ENCODE results near the gene ELMOD1. TPM values are rescaled to one million over a fixed set of nuclear protein-coding genes. Genes with fewer than 3 reads are reported as not detected.

Gene ELMOD1
- total RNA-seq, 2 donors from 2014 or later, result not detected

DNA sequence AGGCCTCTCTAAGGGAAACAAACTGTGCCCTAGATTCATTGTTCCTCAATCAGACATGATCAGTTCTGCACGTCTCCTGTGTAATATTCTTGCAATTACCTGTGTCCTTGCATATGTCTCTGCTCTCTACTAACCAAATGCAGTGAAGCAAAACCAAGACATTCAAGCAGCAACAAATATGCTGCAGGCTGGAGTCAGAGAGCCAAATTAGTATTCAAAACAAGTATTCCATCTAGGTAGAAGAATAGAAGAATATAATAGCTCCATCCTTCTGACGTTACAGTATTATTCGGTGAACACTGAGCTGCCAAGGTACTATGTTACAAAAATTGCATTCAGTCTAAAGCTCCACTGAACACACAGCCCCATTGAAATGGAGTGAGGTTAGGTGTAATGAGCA, 69.1 kb downstream of the ELMOD1 start:
- no peak for ATAC-seq
- intact Hi-C loops (cut with DNase I), result no loop called here

DNA sequence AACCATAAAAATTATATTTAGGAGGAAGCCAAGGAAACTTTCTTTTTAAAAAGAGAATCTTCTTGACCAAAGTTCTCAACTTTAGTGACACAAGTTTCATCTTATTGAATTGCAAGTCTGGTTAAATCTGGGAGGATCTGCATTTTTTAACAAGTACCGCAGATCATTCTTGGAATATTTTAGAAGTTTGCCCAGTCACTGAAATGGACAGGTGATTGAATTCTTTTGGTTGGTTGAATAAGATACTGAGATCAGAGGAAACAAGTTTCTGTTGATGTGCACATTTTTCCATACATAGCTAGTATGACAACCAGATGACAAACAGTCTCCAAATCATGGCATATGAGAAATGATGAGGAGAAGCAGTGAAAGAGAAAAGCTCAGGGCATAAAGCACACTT, 70.7 kb downstream of the ELMOD1 start:
- Histone ChIP-seq H3K27me3 (no peaks in the 10 kb centered on the region), H3K4me3 (no peak overlapping the region), H3K9me3 (no peaks in the 10 kb centered on the region), H3K36me3 (replicated peaks in 1 of 2; ENCODE audit: insufficient read depth in 1 of 2, low read depth in 2 of 2) (no peaks in the 10 kb centered on the region), H3K27ac (no peak overlapping the region), H3K4me1 (no peaks in the 10 kb centered on the region)
- intact Hi-C loops (cut with DNase I), result no loop called here
- ATAC-seq (no peak), DNase-seq (no peak)
- no peak for TF ChIP-seq CTCF (IDR thresholded peaks at IDR 0.05)
- no peak for TF ChIP-seq POLR2A (IDR thresholded peaks at IDR 0.05)
- WGBS, 2 donors, result 64 to 67% methylated on average over 1 of the region's 1 CpG

More for the DNA sequence above, 69.1 kb downstream of the ELMOD1 start:
- no peak for DNase-seq
- no peaks in the 10 kb centered on the region for H3K27me3 ChIP-seq
- H3K4me3 ChIP-seq, result no peak overlapping the region
- no peaks in the 10 kb centered on the region for H3K4me1 ChIP-seq
- TF ChIP-seq CTCF (IDR thresholded peaks at IDR 0.05) (no peak), POLR2A (IDR thresholded peaks at IDR 0.05) (no peak)
- no peaks in the 10 kb centered on the region for H3K9me3 ChIP-seq
- H3K36me3 ChIP-seq (replicated peaks in 1 of 2; ENCODE audit: insufficient read depth in 1 of 2, low read depth in 2 of 2), result no peaks in the 10 kb centered on the region
- WGBS, 2 donors, result 73 to 81% methylated on average over 3 of the region's 3 CpGs
- H3K27ac ChIP-seq, result no peak overlapping the region

DNA sequence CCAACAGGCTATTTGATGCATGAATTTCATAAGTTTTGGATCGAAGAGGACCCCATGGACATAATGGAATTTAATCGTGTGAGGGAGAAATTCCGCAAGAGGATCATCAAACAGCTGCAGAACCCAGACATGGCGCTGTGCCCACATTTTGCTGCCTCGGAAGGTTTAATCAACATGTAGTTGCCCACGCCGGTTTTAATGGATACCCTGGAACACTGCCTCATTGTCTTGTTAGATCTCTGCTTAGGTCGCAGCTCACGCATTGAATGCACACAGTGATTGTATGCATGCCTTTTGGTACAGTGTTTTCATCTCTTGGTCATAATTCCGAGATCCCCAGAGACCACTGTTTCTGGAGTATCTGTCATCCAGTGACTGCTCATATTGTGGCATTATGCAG, 74.1 kb downstream of the ELMOD1 start:
- ATAC-seq, result no peak
- no peaks in the 10 kb centered on the region for H3K27me3 ChIP-seq
- WGBS, 2 donors, result 30 to 41% methylated on average over 10 of the region's 10 CpGs
- no peak for TF ChIP-seq CTCF (IDR thresholded peaks at IDR 0.05)
- TF ChIP-seq POLR2A (IDR thresholded peaks at IDR 0.05), result no peak
- intact Hi-C loops (cut with DNase I), result no loop called here
- H3K4me3 ChIP-seq, result no peak overlapping the region
- DNase-seq, result no peak
- no peak overlapping the region for H3K27ac ChIP-seq
- H3K36me3 ChIP-seq (replicated peaks in 1 of 2; ENCODE audit: insufficient read depth in 1 of 2, low read depth in 2 of 2), result no peaks in the 10 kb centered on the region
- H3K9me3 ChIP-seq, result no peaks in the 10 kb centered on the region
- no peaks in the 10 kb centered on the region for H3K4me1 ChIP-seq

DNA sequence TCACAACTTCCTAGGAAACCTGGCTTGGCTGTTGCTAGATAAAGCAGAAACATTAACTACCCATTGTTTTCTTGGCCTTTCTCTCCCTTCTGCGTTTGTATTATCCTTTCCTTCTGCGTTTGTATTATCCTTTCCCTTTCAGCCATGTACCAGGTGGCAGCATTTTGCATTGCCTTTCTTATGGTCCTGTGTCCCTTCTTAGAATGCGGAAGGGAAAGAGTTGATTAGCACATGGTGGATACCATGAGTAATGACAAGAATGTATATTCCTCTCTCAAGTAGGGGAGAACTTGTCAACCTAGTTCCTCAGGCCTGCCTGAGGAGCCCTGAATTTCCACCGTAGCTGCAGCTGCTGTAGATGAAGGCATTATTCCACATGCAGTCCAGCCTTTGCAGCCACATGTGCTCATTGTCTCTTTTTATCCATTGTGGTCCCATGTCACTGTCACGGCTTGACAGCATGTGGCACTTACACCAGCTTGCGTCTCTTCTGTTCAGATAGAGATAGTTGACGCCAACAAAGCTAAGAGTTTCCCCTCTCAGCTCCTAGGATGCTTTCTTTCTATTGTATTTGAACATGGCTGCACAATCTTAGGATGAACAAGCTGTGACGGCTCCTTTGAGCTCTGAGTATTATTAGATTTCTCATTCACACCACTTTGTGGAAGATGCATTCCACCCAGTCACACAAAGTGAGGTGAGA, 76.1 kb downstream of the ELMOD1 start:
- ATAC-seq, result no peak
- whole genome bisulfite sequencing, 2 donors, result 44 to 45% methylated on average over 8 of the region's 8 CpGs
- no peak for TF ChIP-seq POLR2A (IDR thresholded peaks at IDR 0.05)
- no peak for TF ChIP-seq CTCF (IDR thresholded peaks at IDR 0.05)
- intact Hi-C loops (cut with DNase I), result no loop called here
- DNase-seq, result no peak
- H3K4me1 ChIP-seq, result no peaks in the 10 kb centered on the region
- no peak overlapping the region for H3K27ac ChIP-seq
- no peaks in the 10 kb centered on the region for H3K27me3 ChIP-seq
- no peaks in the 10 kb centered on the region for H3K36me3 ChIP-seq (replicated peaks in 1 of 2; ENCODE audit: insufficient read depth in 1 of 2, low read depth in 2 of 2)
- H3K9me3 ChIP-seq, result no peaks in the 10 kb centered on the region
- no peak overlapping the region for H3K4me3 ChIP-seq

DNA sequence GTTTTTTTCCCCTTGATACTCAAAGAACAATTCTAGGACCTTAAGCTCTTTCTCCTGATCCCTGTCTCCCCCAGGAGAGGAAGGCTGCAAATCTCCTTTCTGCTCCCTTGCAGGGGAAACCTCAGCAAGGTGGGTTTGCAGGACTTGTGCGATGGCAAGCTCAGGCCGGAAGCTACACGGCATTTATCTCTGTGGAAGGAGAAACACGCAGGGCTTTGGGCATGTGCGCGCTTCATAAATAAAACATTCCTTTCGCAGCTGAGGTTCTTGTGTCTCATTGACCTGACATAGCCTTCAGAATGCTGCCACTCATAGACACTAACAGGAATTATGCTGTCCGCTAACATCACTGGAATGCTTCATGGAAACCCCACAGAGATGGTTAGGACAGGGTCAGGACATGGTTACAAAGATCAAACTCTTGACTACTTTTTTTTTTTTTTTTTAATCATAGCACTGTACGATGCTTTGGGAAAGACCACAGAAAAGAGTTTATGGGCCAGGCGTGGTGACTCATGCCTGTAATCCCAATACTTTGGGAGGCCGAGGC, 78.3 kb downstream of the ELMOD1 start:
- Histone ChIP-seq H3K4me3 (no peak overlapping the region), H3K9me3 (no peaks in the 10 kb centered on the region), H3K36me3 (replicated peaks in 1 of 2; ENCODE audit: insufficient read depth in 1 of 2, low read depth in 2 of 2) (no peaks in the 10 kb centered on the region), H3K4me1 (no peaks in the 10 kb centered on the region), H3K27me3 (no peaks in the 10 kb centered on the region), H3K27ac (no peak overlapping the region)
- 83 to 86% methylated on average over 11 of the region's 11 CpGs for WGBS, 2 donors
- TF ChIP-seq POLR2A (IDR thresholded peaks at IDR 0.05) (no peak), CTCF (IDR thresholded peaks at IDR 0.05) (no peak)
- intact Hi-C loops (cut with DNase I), result no loop called here
- DNase-seq, result no peak
- no peak for ATAC-seq
